BJ (cell line): Measurements from ENCODE around the gene PPP4R2. TPM values are rescaled to one million over a fixed set of nuclear protein-coding genes. Genes with fewer than 3 reads are reported as not detected.

ENCODE experiments used
- CTCF ChIA-PET: fragments of 350-600 bp; formaldehyde crosslinking; extraction: SDS; loops from one replicate; lab custom pipeline; 2021; ENCODE audit warnings: antibody characterized with exemption, inconsistent platforms; lab: Yijun Ruan, JAX
- POLR2A ChIA-PET: fragments of 300-600 bp; sonication (Branson Sonifier 250); formaldehyde crosslinking; extraction: SDS; loops from one replicate; lab custom pipeline; 2021; ENCODE audit warnings: antibody characterized with exemption; lab: Charles Lee
- DNase-seq: peaks from one replicate; pipeline ENCODE4 v3.0.0-alpha.2; 2011; ENCODE audit warnings: low read depth
- H3K27me3 ChIP-seq: 2 replicates; pipeline ENCODE4 v1.6.0; 2011; ENCODE audit warnings: low read length; ENCODE audit not compliant: control insufficient read depth, insufficient read depth
- H3K36me3 ChIP-seq: 2 replicates; pipeline ENCODE4 v1.5.1; 2011; ENCODE audit warnings: low read length; ENCODE audit not compliant: control insufficient read depth, insufficient read depth
- H3K4me3 ChIP-seq: 2 replicates; pipeline ENCODE4 v1.5.1; 2011; ENCODE audit warnings: low read depth, mild to moderate bottlenecking, control low read depth, low read length
- CTCF ChIP-seq: IDR thresholded peaks from 2 replicates; pipeline ENCODE4 v1.5.1; 2011; ENCODE audit warnings: low read depth, mild to moderate bottlenecking, control low read depth, inconsistent platforms, low read length, moderate library complexity; ENCODE audit not compliant: insufficient read depth
- polyA plus RNA-seq: library from polyadenylated mRNA; depleted of rRNA; stranded (reverse); fragments of >200 nt; gene quantifications from 2 replicates; pipeline ENCODE4 v1.2.3, GENCODE V29; 2011; rRNA removed
- small RNA-seq: library from RNA; depleted of rRNA; stranded (forward); fragments of <200 nt; gene quantifications from one replicate; pipeline ENCODE3, GENCODE V24; 2012; ENCODE audit warnings: low replicate concordance, low read depth; ENCODE audit not compliant: insufficient read length

PPP4R2 gene
- polyA plus RNA-seq, 1 experiment, result 9.8 TPM

DNA sequence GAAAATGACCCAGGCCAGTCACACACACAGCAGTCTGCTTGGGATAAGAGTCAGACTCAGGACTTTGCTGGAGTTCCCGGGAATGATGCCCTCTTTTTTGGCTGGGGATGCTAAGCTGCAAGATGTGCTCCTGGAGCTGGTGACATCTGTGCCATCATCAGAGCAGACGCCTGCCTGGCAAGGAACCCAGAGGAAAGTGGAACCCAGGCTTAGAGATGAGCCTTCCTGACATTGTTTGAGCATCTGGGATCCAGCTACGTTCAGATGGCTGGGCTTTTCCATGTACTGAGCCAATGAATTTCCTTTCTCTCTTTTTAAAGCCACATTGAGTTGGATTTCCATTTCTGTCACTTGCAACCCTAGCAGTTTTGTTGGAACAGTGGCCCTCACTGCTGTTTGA lies 118.1 kb downstream of the PPP4R2 start:
- DNase-seq, result no peak
- POLR2A ChIA-PET, result no interaction called here
- Histone ChIP-seq H3K4me3 (no peak overlapping the region), H3K27me3 (peaks cover 5% of the 10 kb centered on the region; the same call in 1 of the 2 replicates), H3K36me3 (no peaks in the 10 kb centered on the region)
- CTCF ChIA-PET, result interaction anchor here (0.8 kb wide), 1 partner anchor 780 kb away, joined by 3 read pairs; no protein-coding TSS in a partner anchor
- TF ChIP-seq CTCF, result no peak

DNA sequence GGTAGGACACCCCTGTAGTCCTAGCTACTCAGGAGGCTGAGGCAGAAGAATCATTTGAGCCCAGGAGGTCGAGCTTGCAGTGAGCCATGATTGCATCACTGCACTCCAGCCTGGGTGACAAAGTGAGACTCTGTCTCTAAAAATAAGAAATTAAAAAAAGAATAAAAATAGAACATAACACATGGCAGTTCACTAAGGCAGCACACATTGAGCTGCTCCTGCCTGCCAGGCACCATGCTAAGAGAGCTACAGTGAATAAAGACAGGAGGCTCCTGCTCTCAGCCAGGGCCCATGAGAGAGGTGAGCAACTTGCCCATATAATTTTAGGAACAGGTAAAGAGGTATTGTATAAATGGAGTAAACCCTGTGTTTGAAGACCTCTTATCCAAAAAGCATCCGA lies 119.2 kb downstream of the PPP4R2 start:
- no peak overlapping the region for H3K4me3 ChIP-seq
- DNase-seq, result no peak
- TF ChIP-seq CTCF, result no peak
- ChIA-PET POLR2A (no interaction called here), CTCF (no interaction called here)
- H3K36me3 ChIP-seq, result no peaks in the 10 kb centered on the region
- peaks cover 5% of the 10 kb centered on the region; the same call in 1 of the 2 replicates for H3K27me3 ChIP-seq

Small RNA genes lying within 50 kb of the gene (small RNA-seq; reads per million reads assigned to genes)
- gene RNU2-64P, result 0.84 reads per million
- not detected for gene RNU6-557P
- not detected for gene RNU7-19P

Other genes starting within 250 kb of the PPP4R2 start
- 9.5 and 14.3 TPM in 2 replicates for gene SHQ1, start 148.4 kb upstream of the PPP4R2 start, polyA plus RNA-seq
- 5.7 and 6.3 TPM in 2 replicates for gene GXYLT2, start 108.8 kb upstream of the PPP4R2 start, polyA plus RNA-seq
- gene EBLN2, start 64.8 kb downstream of the PPP4R2 start, polyA plus RNA-seq, result 1.0 and 2.5 TPM in 2 replicates